Endothelial cell of umbilical vein (primary cell): ENCODE data around the gene TMEM61.

ENCODE experiments used
- EZH2 ChIP-seq: IDR thresholded peaks from 2 replicates; pipeline ENCODE4 v1.6.1; 2012; ENCODE audit warnings: borderline replicate concordance, low read depth, mild to moderate bottlenecking, moderate library complexity, low read length, inconsistent platforms; ENCODE audit not compliant: severe bottlenecking
- JUN ChIP-seq: IDR thresholded peaks from 2 replicates; pipeline ENCODE4 v1.6.1; 2011; ENCODE audit warnings: borderline replicate concordance, low read depth; ENCODE audit not compliant: insufficient read length, insufficient read depth
- MAX ChIP-seq: IDR thresholded peaks from 2 replicates; pipeline ENCODE4 v1.6.1; 2011; ENCODE audit not compliant: insufficient read depth, insufficient read length
- POLR2A ChIP-seq: IDR thresholded peaks from 2 replicates; pipeline ENCODE4 v1.6.1; 2012; ENCODE audit warnings: low read depth, mild to moderate bottlenecking, control low read depth, low read length
- TF ChIP-seq, protein P1 (sequence below), 2 donors: IDR thresholded peaks; 1 replicate in 1 of 2; 2 replicates in 1 of 2; pipeline ENCODE4 v1.5.1; 2011; ENCODE audit warnings: low read length in 2 of 2, mild to moderate bottlenecking in 2 of 2, moderate library complexity in 2 of 2, control low read depth in 1 of 2, inconsistent platforms in 1 of 2, low read depth in 1 of 2; ENCODE audit not compliant: insufficient read depth in 1 of 2; ENCODE audit errors: extremely low read depth in 1 of 2

DNA sequence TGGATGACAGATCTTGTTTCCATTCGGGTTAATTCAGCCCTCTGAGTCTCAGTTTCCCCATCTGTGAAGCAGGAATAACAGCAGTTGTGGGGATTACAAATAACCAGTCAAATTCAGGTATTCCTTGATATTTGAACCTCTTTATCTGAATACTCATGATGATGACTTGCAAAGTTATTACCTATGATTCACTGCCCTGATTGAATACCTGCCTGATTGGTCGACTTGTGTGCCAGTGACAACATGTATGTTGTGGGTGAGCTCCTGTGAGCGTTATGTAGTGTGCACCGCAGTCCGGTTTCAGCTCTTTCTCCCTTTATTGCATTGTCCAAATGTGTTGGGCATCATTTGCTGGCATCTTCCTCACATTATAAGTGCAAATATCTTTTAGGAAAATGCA lies 9.5 kb upstream of the TMEM61 start:
- TF ChIP-seq MAX: no peak
- TF ChIP-seq, protein P1, sequence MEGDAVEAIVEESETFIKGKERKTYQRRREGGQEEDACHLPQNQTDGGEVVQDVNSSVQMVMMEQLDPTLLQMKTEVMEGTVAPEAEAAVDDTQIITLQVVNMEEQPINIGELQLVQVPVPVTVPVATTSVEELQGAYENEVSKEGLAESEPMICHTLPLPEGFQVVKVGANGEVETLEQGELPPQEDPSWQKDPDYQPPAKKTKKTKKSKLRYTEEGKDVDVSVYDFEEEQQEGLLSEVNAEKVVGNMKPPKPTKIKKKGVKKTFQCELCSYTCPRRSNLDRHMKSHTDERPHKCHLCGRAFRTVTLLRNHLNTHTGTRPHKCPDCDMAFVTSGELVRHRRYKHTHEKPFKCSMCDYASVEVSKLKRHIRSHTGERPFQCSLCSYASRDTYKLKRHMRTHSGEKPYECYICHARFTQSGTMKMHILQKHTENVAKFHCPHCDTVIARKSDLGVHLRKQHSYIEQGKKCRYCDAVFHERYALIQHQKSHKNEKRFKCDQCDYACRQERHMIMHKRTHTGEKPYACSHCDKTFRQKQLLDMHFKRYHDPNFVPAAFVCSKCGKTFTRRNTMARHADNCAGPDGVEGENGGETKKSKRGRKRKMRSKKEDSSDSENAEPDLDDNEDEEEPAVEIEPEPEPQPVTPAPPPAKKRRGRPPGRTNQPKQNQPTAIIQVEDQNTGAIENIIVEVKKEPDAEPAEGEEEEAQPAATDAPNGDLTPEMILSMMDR (IDR thresholded peaks at IDR 0.05; ENCODE audit: extremely low read depth in 1 of 2, insufficient read depth in 1 of 2, low read depth in 1 of 2, low read length in 2 of 2): no peak
- TF ChIP-seq POLR2A: no peak
- TF ChIP-seq EZH2: no peak
- no peak for TF ChIP-seq JUN
